Measurements from ENCODE around the gene HPSE. TPM values are rescaled to one million over a fixed set of nuclear protein-coding genes. Genes with fewer than 3 reads are reported as not detected.
A peak's percentile ranks its signal among the peaks of the same experiment; 100 is the strongest.

Gene HPSE
- total and polyA plus RNA-seq, 4 donors, result 2.5 to 6.6 (median 5.4) TPM

GRCh38 chr4:83364312-83364711 lies 29.7 kb upstream of the HPSE start:
- 100% methylated on average over 1 of the region's 3 CpGs for WGBS (ENCODE audit: insufficient coverage)
- Histone ChIP-seq H3K27ac (ENCODE audit: low read depth, low read length) (no peak overlapping the region), H3K9me3 (ENCODE audit: control insufficient read depth, insufficient read depth, low read length) (no peaks in the 10 kb centered on the region), H3K4me1 (ENCODE audit: control insufficient read depth, insufficient read depth, low read length) (no peaks in the 10 kb centered on the region), H3K36me3 (ENCODE audit: control insufficient read depth, insufficient read depth, low read length) (no peaks in the 10 kb centered on the region), H3K4me3 (ENCODE audit: low read depth, low read length) (no peak overlapping the region), H3K27me3 (ENCODE audit: control insufficient read depth, insufficient read depth, low read length) (no peaks in the 10 kb centered on the region)
- DNase-seq (ENCODE audit: low read depth in 4 of 6, low spot score in 6 of 6), result no peak

DNA sequence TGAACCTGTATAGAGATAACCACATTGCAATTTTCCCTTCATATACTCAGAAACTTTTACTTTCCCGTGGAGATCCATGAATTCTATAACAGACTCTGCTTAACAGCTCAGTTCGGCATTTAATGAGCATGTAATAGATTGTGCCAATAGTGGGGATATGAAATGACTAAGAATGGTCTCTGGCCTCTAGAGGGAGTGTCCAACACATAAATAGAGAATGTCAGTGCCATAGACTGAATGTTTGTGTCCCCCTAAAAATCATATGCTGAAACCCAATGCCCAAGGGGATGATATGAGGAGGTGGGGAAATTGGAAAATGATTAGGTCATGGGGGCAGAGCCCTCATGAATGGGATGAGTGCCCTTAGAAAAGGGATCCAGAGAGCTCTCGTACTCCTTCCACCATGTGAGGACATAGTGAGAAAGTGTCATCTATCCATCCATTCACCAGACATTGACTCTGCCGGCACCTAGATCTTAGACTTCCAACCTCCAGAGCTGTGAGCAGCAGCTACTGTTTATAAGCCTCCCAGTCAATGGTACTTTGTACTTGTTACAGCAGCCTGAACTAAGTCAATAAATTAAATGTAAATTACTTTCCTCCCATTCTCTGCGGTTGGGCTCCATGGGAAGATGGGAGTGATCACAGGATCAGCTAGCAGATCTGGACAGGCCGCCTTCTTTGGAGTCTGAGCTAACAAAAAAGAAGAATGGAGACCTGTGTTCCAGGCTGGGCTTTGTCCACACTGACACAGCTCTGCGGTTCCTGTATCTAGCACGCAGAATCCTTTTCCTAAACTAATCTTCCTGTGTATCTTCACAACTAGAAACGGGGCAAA lies 28.1 kb upstream of the HPSE start:
- no peaks in the 10 kb centered on the region for H3K9me3 ChIP-seq (ENCODE audit: control insufficient read depth, insufficient read depth, low read length)
- peak in 1 of 6 donors; percentile 9 for DNase-seq (ENCODE audit: low read depth in 4 of 6, low spot score in 6 of 6)
- no peak overlapping the region for H3K4me3 ChIP-seq (ENCODE audit: low read depth, low read length)
- H3K27me3 ChIP-seq (ENCODE audit: control insufficient read depth, insufficient read depth, low read length), result no peaks in the 10 kb centered on the region
- H3K27ac ChIP-seq (ENCODE audit: low read depth, low read length), result no peak overlapping the region
- no peaks in the 10 kb centered on the region for H3K4me1 ChIP-seq (ENCODE audit: control insufficient read depth, insufficient read depth, low read length)
- 33% methylated on average over 2 of the region's 9 CpGs for WGBS (ENCODE audit: insufficient coverage)
- H3K36me3 ChIP-seq (ENCODE audit: control insufficient read depth, insufficient read depth, low read length), result no peaks in the 10 kb centered on the region

DNA sequence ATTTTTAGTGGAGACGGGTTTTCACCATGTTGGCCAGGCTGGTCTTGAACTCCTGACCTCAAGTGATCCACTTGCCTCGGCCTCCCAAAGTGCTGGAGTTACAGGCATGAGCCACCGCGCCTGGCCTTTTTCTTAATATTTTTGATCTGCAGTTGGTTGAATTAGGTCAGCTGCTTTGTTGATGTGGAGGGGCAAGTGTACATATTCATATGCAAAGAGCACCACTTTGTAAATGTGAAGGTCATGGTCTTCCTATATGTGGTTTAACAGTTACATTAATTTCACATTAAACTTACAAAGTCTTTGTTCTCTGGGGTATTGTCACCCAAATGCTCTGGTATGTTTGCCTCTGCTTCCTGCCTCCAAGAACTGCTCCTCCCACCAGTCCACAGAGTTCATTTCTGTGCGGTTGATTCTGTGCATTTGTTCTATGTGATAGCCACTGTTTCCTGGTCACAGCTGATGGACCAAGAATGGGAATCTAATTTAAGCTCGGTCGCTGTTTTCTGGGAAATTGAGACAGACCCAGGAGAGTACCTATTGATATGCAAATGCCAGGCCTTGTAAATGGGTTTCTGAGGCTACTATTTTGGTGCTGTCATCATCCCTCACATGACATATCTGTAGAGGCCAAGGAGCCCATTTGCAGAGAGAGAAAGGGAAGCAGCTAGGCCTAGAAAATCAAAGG lies 26.9 kb upstream of the HPSE start:
- Histone ChIP-seq H3K4me3 (ENCODE audit: low read depth, low read length) (no peak overlapping the region), H3K4me1 (ENCODE audit: control insufficient read depth, insufficient read depth, low read length) (no peaks in the 10 kb centered on the region), H3K27ac (ENCODE audit: low read depth, low read length) (no peak overlapping the region), H3K36me3 (ENCODE audit: control insufficient read depth, insufficient read depth, low read length) (no peaks in the 10 kb centered on the region), H3K9me3 (ENCODE audit: control insufficient read depth, insufficient read depth, low read length) (no peaks in the 10 kb centered on the region), H3K27me3 (ENCODE audit: control insufficient read depth, insufficient read depth, low read length) (no peaks in the 10 kb centered on the region)
- DNase-seq (ENCODE audit: low read depth in 4 of 6, low spot score in 6 of 6), result peak in 1 of 6 donors; percentile 19
- 37% methylated on average over 3 of the region's 7 CpGs for WGBS (ENCODE audit: insufficient coverage)

GRCh38 chr4:83360018-83360417 lies 25.4 kb upstream of the HPSE start:
- Histone ChIP-seq H3K9me3 (ENCODE audit: control insufficient read depth, insufficient read depth, low read length) (no peaks in the 10 kb centered on the region), H3K4me3 (ENCODE audit: low read depth, low read length) (no peak overlapping the region), H3K27ac (ENCODE audit: low read depth, low read length) (no peak overlapping the region), H3K4me1 (ENCODE audit: control insufficient read depth, insufficient read depth, low read length) (no peaks in the 10 kb centered on the region), H3K36me3 (ENCODE audit: control insufficient read depth, insufficient read depth, low read length) (no peaks in the 10 kb centered on the region), H3K27me3 (ENCODE audit: control insufficient read depth, insufficient read depth, low read length) (no peaks in the 10 kb centered on the region)
- DNase-seq (ENCODE audit: low read depth in 4 of 6, low spot score in 6 of 6), result peak in 2 of 6 donors; percentile 2 to 76
- 82% methylated on average over 3 of the region's 4 CpGs for WGBS (ENCODE audit: insufficient coverage)

GRCh38 chr4:83358410-83358809 lies 23.8 kb upstream of the HPSE start:
- H3K9me3 ChIP-seq (ENCODE audit: control insufficient read depth, insufficient read depth, low read length), result peaks cover 3% of the 10 kb centered on the region
- no peaks in the 10 kb centered on the region for H3K36me3 ChIP-seq (ENCODE audit: control insufficient read depth, insufficient read depth, low read length)
- no CpG with 5 or more reads among the region's 1 CpG for WGBS (ENCODE audit: insufficient coverage)
- no peak for DNase-seq (ENCODE audit: low read depth in 4 of 6, low spot score in 6 of 6)
- no peaks in the 10 kb centered on the region for H3K4me1 ChIP-seq (ENCODE audit: control insufficient read depth, insufficient read depth, low read length)
- no peaks in the 10 kb centered on the region for H3K27me3 ChIP-seq (ENCODE audit: control insufficient read depth, insufficient read depth, low read length)
- no peak overlapping the region for H3K4me3 ChIP-seq (ENCODE audit: low read depth, low read length)
- H3K27ac ChIP-seq (ENCODE audit: low read depth, low read length), result no peak overlapping the region

- H3K4me1 ChIP-seq (ENCODE audit: control insufficient read depth, insufficient read depth, low read length), result no peaks in the 10 kb centered on the region
- H3K4me3 ChIP-seq (ENCODE audit: low read depth, low read length), result no peak overlapping the region
- DNase-seq (ENCODE audit: low read depth in 4 of 6, low spot score in 6 of 6), result no peak
- no peaks in the 10 kb centered on the region for H3K36me3 ChIP-seq (ENCODE audit: control insufficient read depth, insufficient read depth, low read length)
- no CpG with 5 or more reads among the region's 4 CpGs for WGBS (ENCODE audit: insufficient coverage)
- H3K27ac ChIP-seq (ENCODE audit: low read depth, low read length), result no peak overlapping the region
- H3K9me3 ChIP-seq (ENCODE audit: control insufficient read depth, insufficient read depth, low read length), result peaks cover 3% of the 10 kb centered on the region
- H3K27me3 ChIP-seq (ENCODE audit: control insufficient read depth, insufficient read depth, low read length), result no peaks in the 10 kb centered on the region
Measured at GRCh38 chr4:83356899-83357661, 22.4 kb upstream of the HPSE start.

- no peaks in the 10 kb centered on the region for H3K36me3 ChIP-seq (ENCODE audit: control insufficient read depth, insufficient read depth, low read length)
- H3K9me3 ChIP-seq (ENCODE audit: control insufficient read depth, insufficient read depth, low read length), result peaks cover 3% of the 10 kb centered on the region
- no peaks in the 10 kb centered on the region for H3K27me3 ChIP-seq (ENCODE audit: control insufficient read depth, insufficient read depth, low read length)
- H3K27ac ChIP-seq (ENCODE audit: low read depth, low read length), result no peak overlapping the region
- DNase-seq (ENCODE audit: low read depth in 4 of 6, low spot score in 6 of 6), result no peak
- WGBS (ENCODE audit: insufficient coverage), result no CpG with 5 or more reads among the region's 1 CpG
- no peak overlapping the region for H3K4me3 ChIP-seq (ENCODE audit: low read depth, low read length)
- no peaks in the 10 kb centered on the region for H3K4me1 ChIP-seq (ENCODE audit: control insufficient read depth, insufficient read depth, low read length)
Measured at GRCh38 chr4:83353516-83353915, 18.9 kb upstream of the HPSE start.

- H3K27me3 ChIP-seq (ENCODE audit: control insufficient read depth, insufficient read depth, low read length), result no peaks in the 10 kb centered on the region
- no peak overlapping the region for H3K27ac ChIP-seq (ENCODE audit: low read depth, low read length)
- H3K36me3 ChIP-seq (ENCODE audit: control insufficient read depth, insufficient read depth, low read length), result no peaks in the 10 kb centered on the region
- H3K4me3 ChIP-seq (ENCODE audit: low read depth, low read length), result no peak overlapping the region
- peaks cover 2% of the 10 kb centered on the region for H3K9me3 ChIP-seq (ENCODE audit: control insufficient read depth, insufficient read depth, low read length)
- H3K4me1 ChIP-seq (ENCODE audit: control insufficient read depth, insufficient read depth, low read length), result no peaks in the 10 kb centered on the region
- DNase-seq (ENCODE audit: low read depth in 4 of 6, low spot score in 6 of 6), result no peak
- 100% methylated on average over 1 of the region's 1 CpG for WGBS (ENCODE audit: insufficient coverage)
Measured at GRCh38 chr4:83348074-83348473, 13.4 kb upstream of the HPSE start.

- Histone ChIP-seq H3K4me3 (ENCODE audit: low read depth, low read length) (no peak overlapping the region), H3K27me3 (ENCODE audit: control insufficient read depth, insufficient read depth, low read length) (no peaks in the 10 kb centered on the region), H3K9me3 (ENCODE audit: control insufficient read depth, insufficient read depth, low read length) (peaks cover 2% of the 10 kb centered on the region), H3K36me3 (ENCODE audit: control insufficient read depth, insufficient read depth, low read length) (no peaks in the 10 kb centered on the region), H3K4me1 (ENCODE audit: control insufficient read depth, insufficient read depth, low read length) (no peaks in the 10 kb centered on the region), H3K27ac (ENCODE audit: low read depth, low read length) (no peak overlapping the region)
- WGBS (ENCODE audit: insufficient coverage), result no CpG with 5 or more reads among the region's 3 CpGs
- DNase-seq (ENCODE audit: low read depth in 4 of 6, low spot score in 6 of 6), result no peak
Measured at GRCh38 chr4:83342476-83342875, 7.8 kb upstream of the HPSE start.

Measured in spinal cord (tissue), 10 donors.